Nephron (organoid): ENCODE measurements around the gene ANGPT4.
"Not testable (repeated sequence)": the region's sequence is repeated elsewhere in the genome, so short reads cannot be mapped to it uniquely, and the experiment has no call there.

Experiments used
- H3K27ac Mint-ChIP-seq, 3 experiments: 2 replicates each; pipeline ENCODE4 v1.8.0; 2020; ENCODE audit warnings: mixed read lengths in 3 of 3, mild to moderate bottlenecking in 2 of 3, moderate library complexity in 1 of 3
- H3K27me3 Mint-ChIP-seq: 2 replicates; pipeline ENCODE4 v1.8.0; 2021; ENCODE audit warnings: low read depth, mild to moderate bottlenecking, moderate library complexity, mixed read lengths
- H3K36me3 Mint-ChIP-seq: 2 replicates; pipeline ENCODE4 v1.8.0; 2020; ENCODE audit warnings: low read depth, mixed read lengths
- H3K4me1 Mint-ChIP-seq: 2 replicates; pipeline ENCODE4 v1.8.0; 2020; ENCODE audit warnings: mixed read lengths
- H3K4me3 Mint-ChIP-seq, 3 experiments: 2 replicates each; pipeline ENCODE4 v1.8.0; 2020; ENCODE audit warnings: mild to moderate bottlenecking in 3 of 3, mixed read lengths in 3 of 3, moderate library complexity in 2 of 3
- H3K9me3 Mint-ChIP-seq: 2 replicates; pipeline ENCODE4 v1.8.0; 2020; ENCODE audit warnings: mixed read lengths
- CTCF ChIP-seq, 3 experiments: fragments of 200-600 bp; sonication (generic); IDR thresholded peaks; one replicate each; pipeline ENCODE4 v1.5.0; 2021; ENCODE audit warnings: antibody characterized with exemption in 3 of 3; ENCODE audit not compliant: unreplicated experiment in 3 of 3

The ANGPT4 gene

DNA sequence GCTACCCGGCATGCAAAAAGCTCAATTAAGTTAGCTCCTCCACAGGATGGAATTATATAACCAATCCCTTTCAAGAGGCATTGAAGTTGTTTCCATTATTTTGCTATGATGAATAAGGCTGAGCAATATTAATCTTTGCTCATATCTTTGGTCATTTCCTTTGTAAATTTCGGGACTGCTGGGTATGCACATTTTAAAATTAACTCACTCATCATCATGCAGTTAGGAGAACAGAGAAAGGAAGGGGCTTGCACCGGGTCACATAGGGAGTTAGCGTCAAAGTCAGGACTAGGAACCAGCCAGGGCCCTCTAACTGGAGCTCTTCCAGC is 83.0 kb downstream of the ANGPT4 start:
- Mint-ChIP-seq H3K27me3 (peaks cover 6% of the 10 kb centered on the region), H3K9me3 (peaks cover 4% of the 10 kb centered on the region), H3K4me3 (peak overlapping the region; percentile 78 to 86 (median 84)), H3K36me3 (no peaks in the 10 kb centered on the region), H3K4me1 (peaks cover 34% of the 10 kb centered on the region), H3K27ac (peak overlapping the region; percentile 81 to 94 (median 86))
- TF ChIP-seq CTCF (IDR thresholded peaks at IDR 0.05; ENCODE audit: unreplicated experiment in 3 of 3): no peak

- Mint-ChIP-seq H3K4me3 (peak overlapping the region in 1 of 3 experiments; percentile 36), H3K4me1 (peaks cover 29% of the 10 kb centered on the region), H3K36me3 (no peaks in the 10 kb centered on the region), H3K27ac (no peak overlapping the region), H3K27me3 (no peaks in the 10 kb centered on the region), H3K9me3 (no peaks in the 10 kb centered on the region)
- no peak for TF ChIP-seq CTCF (IDR thresholded peaks at IDR 0.05; ENCODE audit: unreplicated experiment in 3 of 3)
These were observed 84.2 kb downstream of the ANGPT4 start for GRCh38 chr20:831956-832355.

GRCh38 chr20:831251-831650 is 84.9 kb downstream of the ANGPT4 start:
- H3K27ac Mint-ChIP-seq: no peak overlapping the region
- no peak for TF ChIP-seq CTCF (IDR thresholded peaks at IDR 0.05; ENCODE audit: unreplicated experiment in 3 of 3)
- H3K4me3 Mint-ChIP-seq: no peak overlapping the region
- no peaks in the 10 kb centered on the region for H3K36me3 Mint-ChIP-seq
- no peaks in the 10 kb centered on the region for H3K9me3 Mint-ChIP-seq
- H3K4me1 Mint-ChIP-seq: peaks cover 23% of the 10 kb centered on the region
- H3K27me3 Mint-ChIP-seq: no peaks in the 10 kb centered on the region

- no peak overlapping the region for H3K27ac Mint-ChIP-seq
- no peaks in the 10 kb centered on the region for H3K27me3 Mint-ChIP-seq
- peaks cover 15% of the 10 kb centered on the region for H3K4me1 Mint-ChIP-seq
- peak overlapping the region in 1 of 3 experiments; percentile 31 for H3K4me3 Mint-ChIP-seq
- no peak for TF ChIP-seq CTCF (IDR thresholded peaks at IDR 0.05; ENCODE audit: unreplicated experiment in 3 of 3)
- no peaks in the 10 kb centered on the region for H3K36me3 Mint-ChIP-seq
- H3K9me3 Mint-ChIP-seq: no peaks in the 10 kb centered on the region
These were observed 86.1 kb downstream of the ANGPT4 start for GRCh38 chr20:830011-830521.

DNA sequence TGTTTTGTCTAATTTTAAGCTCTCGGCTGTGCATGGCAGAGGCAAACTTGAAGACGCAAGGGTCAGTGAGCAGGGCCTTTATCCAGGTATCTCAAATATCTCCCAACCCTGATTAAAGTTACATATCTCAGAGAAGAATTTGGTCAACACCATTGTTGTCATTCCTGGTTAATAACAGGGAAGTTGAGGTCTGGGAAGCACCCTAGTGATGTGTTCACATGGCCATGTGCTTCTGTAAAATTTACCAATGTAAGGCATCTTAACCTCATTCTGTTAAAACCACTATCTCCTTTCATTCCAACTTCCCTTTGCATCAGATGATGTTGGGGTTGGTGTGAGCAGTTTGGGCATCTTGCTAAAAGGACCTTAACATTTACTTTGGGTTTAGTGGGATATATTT is 86.6 kb downstream of the ANGPT4 start:
- H3K27ac Mint-ChIP-seq: no peak overlapping the region
- no peaks in the 10 kb centered on the region for H3K36me3 Mint-ChIP-seq
- peaks cover 10% of the 10 kb centered on the region for H3K4me1 Mint-ChIP-seq
- TF ChIP-seq CTCF (IDR thresholded peaks at IDR 0.05; ENCODE audit: unreplicated experiment in 3 of 3): no peak
- H3K4me3 Mint-ChIP-seq: no peak overlapping the region
- no peaks in the 10 kb centered on the region for H3K9me3 Mint-ChIP-seq
- no peaks in the 10 kb centered on the region for H3K27me3 Mint-ChIP-seq

DNA sequence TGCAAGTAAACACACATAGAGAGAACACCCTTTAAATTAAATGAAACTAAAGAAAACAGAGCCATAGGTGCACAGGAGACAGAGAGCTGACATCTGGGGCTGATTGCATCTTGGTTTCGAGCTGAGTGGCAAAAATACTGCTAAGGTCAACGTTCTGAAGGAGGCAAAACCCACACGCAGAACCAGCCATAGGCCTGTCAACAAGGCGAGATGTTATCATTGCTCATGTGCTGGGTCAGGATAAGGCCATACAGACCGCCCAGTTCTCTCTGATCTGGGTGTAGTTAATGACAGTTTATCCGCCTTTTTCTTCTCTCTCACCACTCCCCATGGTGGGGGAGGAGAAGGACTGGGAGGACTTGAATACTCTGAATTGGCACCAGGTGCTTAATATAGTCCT is 87.1 kb downstream of the ANGPT4 start:
- Mint-ChIP-seq H3K27me3 (no peaks in the 10 kb centered on the region), H3K4me1 (peaks cover 5% of the 10 kb centered on the region), H3K9me3 (no peaks in the 10 kb centered on the region), H3K4me3 (no peak overlapping the region), H3K27ac (no peak overlapping the region), H3K36me3 (no peaks in the 10 kb centered on the region)
- no peak for TF ChIP-seq CTCF (IDR thresholded peaks at IDR 0.05; ENCODE audit: unreplicated experiment in 3 of 3)

DNA sequence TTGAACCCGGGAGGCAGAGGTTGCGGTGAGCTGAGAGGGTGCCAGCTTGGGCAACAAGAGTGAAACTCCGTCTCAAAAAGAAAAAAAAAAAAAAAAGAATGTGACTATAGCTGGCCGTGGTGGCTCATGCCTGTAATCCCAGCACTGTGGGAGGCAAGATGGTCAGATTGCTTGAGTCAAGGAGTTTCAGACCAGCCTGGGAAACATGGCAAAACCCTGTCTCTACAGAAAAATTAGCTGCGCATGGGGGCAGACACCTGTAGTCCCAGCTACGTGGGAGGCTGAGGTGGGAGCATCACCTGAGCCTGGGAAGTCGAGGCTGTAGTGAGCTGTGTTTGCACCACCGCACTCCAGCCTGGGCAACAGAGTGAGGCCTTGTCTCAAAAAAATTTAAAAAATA is 88.2 kb downstream of the ANGPT4 start:
- H3K9me3 Mint-ChIP-seq, H3K4me3 Mint-ChIP-seq, H3K27me3 Mint-ChIP-seq, H3K36me3 Mint-ChIP-seq, H3K27ac Mint-ChIP-seq, H3K4me1 Mint-ChIP-seq: not testable (repeated sequence)
